ENCODE data around the gene ATL2.

ATL2 gene

GRCh38 chr2:38244301-38244700, 132.8 kb downstream of the ATL2 start:
- no peak for TF ChIP-seq ZFX (IDR thresholded peaks at IDR 0.05; ENCODE audit: borderline replicate concordance)
- H3K27ac ChIP-seq: no peak overlapping the region
